Astrocyte of the spinal cord (primary cell): Measurements from ENCODE around the gene COL6A2.

ENCODE experiments used
- DNase-seq: peaks from one replicate; pipeline ENCODE4 v3.0.0; 2011; ENCODE audit warnings: low read depth, low spot score
- H3K4me3 ChIP-seq: 2 replicates; pipeline ENCODE4 v1.5.1; 2011; ENCODE audit warnings: low read depth, mild to moderate bottlenecking, low read length, moderate library complexity
- CTCF ChIP-seq: IDR thresholded peaks from 2 replicates; pipeline ENCODE4 v1.5.1; 2012; ENCODE audit warnings: low read depth, mild to moderate bottlenecking, low read length, inconsistent platforms
- in situ Hi-C: cut with HindIII; loops from 2 replicates; pipeline ENCODE4 v1.10.0; 2017; ENCODE audit warnings: low sequenced_read_pairs

COL6A2 gene

GRCh38 chr21:46064870-46065214 is 33.1 kb upstream of the COL6A2 start:
- no peak for TF ChIP-seq CTCF
- in situ Hi-C loops, result no loop called here
- DNase-seq, result no peak
- H3K4me3 ChIP-seq, result no peak overlapping the region

- DNase-seq, result peak; percentile 84
- no peak for TF ChIP-seq CTCF
- H3K4me3 ChIP-seq, result no peak overlapping the region
- in situ Hi-C loops, result no loop called here
Observed at GRCh38 chr21:46065215-46065913, 32.5 kb upstream of the COL6A2 start.

- no peak for TF ChIP-seq CTCF
- DNase-seq, result no peak
- no peak overlapping the region for H3K4me3 ChIP-seq
- in situ Hi-C loops, result no loop called here
Observed at GRCh38 chr21:46065914-46066551, 31.9 kb upstream of the COL6A2 start.

GRCh38 chr21:46066591-46067331 is 31.2 kb upstream of the COL6A2 start:
- in situ Hi-C loops, result no loop called here

GRCh38 chr21:46067505-46068201 is 30.3 kb upstream of the COL6A2 start:
- no peak for DNase-seq
- in situ Hi-C loops, result no loop called here
- no peak overlapping the region for H3K4me3 ChIP-seq
- TF ChIP-seq CTCF, result no peak

More at GRCh38 chr21:46066591-46067331, 31.2 kb upstream of the COL6A2 start:
- H3K4me3 ChIP-seq, result no peak overlapping the region
- no peak for TF ChIP-seq CTCF
- DNase-seq, result peak; percentile 62

DNA sequence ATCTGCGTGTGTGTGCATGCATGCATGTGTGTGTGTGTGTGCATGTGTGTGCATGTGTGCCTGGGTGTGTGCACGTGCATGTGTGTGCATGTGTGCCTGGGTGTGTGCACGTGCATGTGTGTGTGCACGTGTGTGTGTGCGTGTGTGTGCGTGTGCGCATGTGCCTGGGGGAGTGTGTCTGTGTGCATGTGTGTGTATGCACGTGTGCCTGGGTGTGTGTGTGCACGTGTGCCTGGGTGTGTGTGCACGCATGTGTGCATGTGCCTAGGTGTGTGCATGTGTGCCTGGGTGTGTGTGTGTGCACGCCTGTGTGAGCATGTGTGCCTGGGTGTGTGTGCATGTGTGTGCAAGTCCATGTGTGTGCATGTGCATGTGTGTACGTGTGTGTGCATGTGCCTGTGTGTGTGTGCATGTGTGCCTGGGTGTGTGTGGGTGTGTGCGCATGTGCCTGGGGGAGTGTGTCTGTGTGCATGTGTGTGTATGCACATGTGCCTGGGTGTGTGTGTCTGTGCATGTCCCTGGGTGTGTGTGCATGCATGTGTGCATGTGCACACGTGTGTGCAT is 29.3 kb upstream of the COL6A2 start:
- no peak for TF ChIP-seq CTCF
- H3K4me3 ChIP-seq, result no peak overlapping the region
- no peak for DNase-seq
- in situ Hi-C loops, result no loop called here
